H9 (cell line): ENCODE measurements around the gene MTTP. TPM values are rescaled to one million over a fixed set of nuclear protein-coding genes. Genes with fewer than 3 reads are reported as not detected.

Experiments used
- DNase-seq: peaks from one replicate; pipeline ENCODE4 v3.0.0-alpha.2; 2017
- H2AFZ ChIP-seq: one replicate; pipeline ENCODE4 v1.6.1; 2013; ENCODE audit warnings: mild to moderate bottlenecking, low read length, control low read depth, moderate library complexity
- H2AK5ac ChIP-seq: 2 replicates; pipeline ENCODE4 v1.6.1; 2013; ENCODE audit warnings: low read length, control low read depth, mixed read lengths; ENCODE audit not compliant: insufficient read length
- H2BK120ac ChIP-seq: one replicate; pipeline ENCODE4 v1.6.1; 2013; ENCODE audit warnings: low read depth, mild to moderate bottlenecking, low read length, control low read depth, inconsistent platforms; ENCODE audit not compliant: poor library complexity, severe bottlenecking
- H2BK12ac ChIP-seq: 2 replicates; pipeline ENCODE4 v1.6.1; 2013; ENCODE audit warnings: low read length, control low read depth, mixed read lengths, low read depth; ENCODE audit not compliant: insufficient read length
- H2BK15ac ChIP-seq: 2 replicates; pipeline ENCODE4 v1.6.1; 2013; ENCODE audit warnings: low read depth, low read length, control low read depth
- H2BK20ac ChIP-seq: one replicate; pipeline ENCODE4 v1.6.1; 2013; ENCODE audit warnings: low read depth, mild to moderate bottlenecking, low read length, control low read depth, inconsistent platforms; ENCODE audit not compliant: poor library complexity, severe bottlenecking
- H2BK5ac ChIP-seq: 2 replicates; pipeline ENCODE4 v1.6.1; 2013; ENCODE audit warnings: low read length, control low read depth, mixed read lengths; ENCODE audit not compliant: insufficient read length
- H3K14ac ChIP-seq: 2 replicates; pipeline ENCODE4 v1.6.1; 2013; ENCODE audit warnings: low read length, control low read depth; ENCODE audit not compliant: insufficient read depth
- H3K18ac ChIP-seq: 2 replicates; pipeline ENCODE4 v1.6.1; 2013; ENCODE audit warnings: low read depth, mild to moderate bottlenecking, mixed read lengths, low read length, control low read depth; ENCODE audit not compliant: insufficient read length
- H3K23ac ChIP-seq: 2 replicates; pipeline ENCODE4 v1.6.1; 2013; ENCODE audit warnings: low read length, control low read depth, mixed read lengths, low read depth; ENCODE audit not compliant: insufficient read length
- H3K23me2 ChIP-seq: 2 replicates; pipeline ENCODE4 v1.6.1; 2013; ENCODE audit warnings: low read depth, mild to moderate bottlenecking, mixed read lengths, low read length, control low read depth; ENCODE audit not compliant: insufficient read length, poor library complexity, severe bottlenecking
- H3K27ac ChIP-seq: 2 replicates; pipeline ENCODE4 v1.5.1; 2013; ENCODE audit warnings: low read length, control low read depth, mixed read lengths, low read depth; ENCODE audit not compliant: insufficient read length
- H3K27me3 ChIP-seq: 2 replicates; pipeline ENCODE4 v1.6.1; 2013; ENCODE audit warnings: low read length, control low read depth, inconsistent platforms; ENCODE audit not compliant: insufficient read depth
- H3K4ac ChIP-seq: 2 replicates; pipeline ENCODE4 v1.6.1; 2013; ENCODE audit warnings: low read depth, mild to moderate bottlenecking, control low read depth, inconsistent platforms, low read length, moderate library complexity
- H3K4me1 ChIP-seq: 2 replicates; pipeline ENCODE4 v1.6.1; 2013; ENCODE audit warnings: low read length, control low read depth, inconsistent platforms; ENCODE audit not compliant: insufficient read depth
- H3K4me2 ChIP-seq: 2 replicates; pipeline ENCODE4 v1.6.1; 2013; ENCODE audit warnings: low read length, control low read depth, mixed read lengths; ENCODE audit not compliant: insufficient read length, insufficient read depth
- H3K56ac ChIP-seq: 2 replicates; pipeline ENCODE4 v1.6.1; 2013; ENCODE audit warnings: low read depth, mild to moderate bottlenecking, mixed read lengths, low read length, control low read depth; ENCODE audit not compliant: insufficient read length
- H3K79me1 ChIP-seq: 2 replicates; pipeline ENCODE4 v1.6.1; 2013; ENCODE audit warnings: low read depth, mild to moderate bottlenecking, moderate library complexity, low read length, control low read depth, inconsistent platforms; ENCODE audit not compliant: insufficient read depth, poor library complexity, severe bottlenecking
- H3K79me2 ChIP-seq: 2 replicates; pipeline ENCODE4 v1.6.1; 2013; ENCODE audit warnings: low read length, control low read depth, inconsistent platforms; ENCODE audit not compliant: insufficient read depth
- H3K9ac ChIP-seq: 2 replicates; pipeline ENCODE4 v1.6.1; 2013; ENCODE audit warnings: low read length, control low read depth, mixed read lengths; ENCODE audit not compliant: insufficient read length; ENCODE audit errors: extremely low read depth
- H3K9me3 ChIP-seq: one replicate; pipeline ENCODE4 v1.6.1; 2013; ENCODE audit warnings: low read depth, low read length, inconsistent platforms; ENCODE audit not compliant: control insufficient read depth
- H3T11ph ChIP-seq: one replicate; pipeline ENCODE4 v1.6.1; 2013; ENCODE audit warnings: mild to moderate bottlenecking, low read length, control low read depth, inconsistent platforms
- H4K20me1 ChIP-seq: one replicate; pipeline ENCODE4 v1.6.1; 2013; ENCODE audit not compliant: control insufficient read depth, insufficient read length, insufficient read depth
- H4K5ac ChIP-seq: 2 replicates; pipeline ENCODE4 v1.6.1; 2013; ENCODE audit warnings: low read depth, mild to moderate bottlenecking, mixed read lengths, low read length, control low read depth; ENCODE audit not compliant: insufficient read length
- H4K8ac ChIP-seq: replicated peaks from 2 replicates; pipeline ENCODE4 v1.6.1; 2013; ENCODE audit warnings: low read length, control low read depth, mixed read lengths, low read depth; ENCODE audit not compliant: insufficient read length
- H4K91ac ChIP-seq: 2 replicates; pipeline ENCODE4 v1.6.1; 2013; ENCODE audit warnings: low read depth, mild to moderate bottlenecking, moderate library complexity, mixed read lengths, low read length, control low read depth; ENCODE audit not compliant: insufficient read length
- H3K27ac Mint-ChIP-seq, 3 experiments: 2 replicates in 2 of 3; 3 replicates in 1 of 3; pipeline ENCODE4 v1.8.0; 2020 to 2021; ENCODE audit warnings: mixed read lengths in 3 of 3, mild to moderate bottlenecking in 1 of 3, moderate library complexity in 1 of 3
- H3K27me3 Mint-ChIP-seq: 2 replicates; pipeline ENCODE4 v1.8.0; 2021; ENCODE audit warnings: low read depth, mild to moderate bottlenecking, moderate library complexity, mixed read lengths
- H3K36me3 Mint-ChIP-seq, 3 experiments: 2 replicates in 2 of 3; 3 replicates in 1 of 3; pipeline ENCODE4 v1.8.0; 2020 to 2021; ENCODE audit warnings: low read depth in 3 of 3, mixed read lengths in 3 of 3; ENCODE audit not compliant: insufficient read depth in 1 of 3
- H3K4me1 Mint-ChIP-seq, 2 experiments: 2 replicates each; pipeline ENCODE4 v1.8.0; 2020; ENCODE audit warnings: mixed read lengths in 2 of 2
- H3K4me3 Mint-ChIP-seq, 2 experiments: 2 replicates in 1 of 2; 3 replicates in 1 of 2; pipeline ENCODE4 v1.8.0; 2020 to 2021; ENCODE audit warnings: mild to moderate bottlenecking in 2 of 2, mixed read lengths in 2 of 2, moderate library complexity in 1 of 2
- H3K9me3 Mint-ChIP-seq, 2 experiments: 2 replicates in 1 of 2; 3 replicates in 1 of 2; pipeline ENCODE4 v1.8.0; 2020; ENCODE audit warnings: mild to moderate bottlenecking in 2 of 2, mixed read lengths in 2 of 2, moderate library complexity in 1 of 2
- WGBS: extraction: QIAGEN DNeasy Blood & Tissue Kit; methylation state at CpG from one replicate; pipeline ENCODE4 v1.1.7; 2013; ENCODE audit warnings: missing lambda C conversion rate, low lambda C conversion rate, mixed read lengths; ENCODE audit not compliant: insufficient read length; ENCODE audit errors: extremely low coverage; 5-methylcytosine and 5-hydroxymethylcytosine counted together
- total RNA-seq: library from RNA; stranded (reverse); gene quantifications from 2 replicates; pipeline ENCODE4 v1.2.1, GENCODE V29; 2021
- TF ChIP-seq, protein P1 (sequence below): fragments of 200-600 bp; sonication (generic); conservative IDR thresholded peaks from 3 replicates; pipeline ENCODE4 v1.8.0; 2021; ENCODE audit warnings: antibody characterized with exemption, mild to moderate bottlenecking

The MTTP gene
- total RNA-seq, 1 experiment from 2014 or later = 0.46 TPM

DNA sequence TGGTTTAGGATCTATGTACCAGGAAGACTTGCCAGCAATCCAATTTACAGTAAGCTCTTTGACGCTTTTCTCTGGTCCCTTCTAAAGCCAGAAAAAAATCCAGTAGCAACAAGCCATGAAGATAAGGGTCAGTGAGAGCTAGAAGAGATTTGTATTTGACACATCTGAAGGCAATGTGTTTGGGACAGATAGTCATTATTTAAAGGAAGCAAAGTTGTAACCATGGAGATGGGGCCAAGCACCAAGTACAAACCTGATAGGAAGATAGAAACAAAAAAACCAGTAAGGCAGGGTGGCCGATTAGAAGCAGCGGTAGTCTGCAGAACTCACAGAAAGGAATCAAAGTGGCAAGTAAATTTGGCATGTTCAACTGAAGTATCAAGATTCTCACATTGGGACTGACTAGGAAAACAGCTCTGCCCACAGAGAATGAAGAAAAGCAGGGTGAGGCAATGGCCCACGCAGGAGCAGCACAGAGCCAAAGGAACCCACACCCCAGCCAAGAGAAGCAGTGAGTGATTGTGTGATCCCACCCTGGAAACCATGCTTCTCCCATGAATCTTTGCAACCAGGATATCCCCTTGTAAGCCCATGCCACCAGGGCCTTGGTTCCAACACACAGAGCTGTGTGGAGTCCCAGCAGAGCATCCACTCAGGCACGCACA is 95.9 kb downstream of the MTTP start:
- no peak overlapping the region for H4K5ac ChIP-seq
- H3K14ac ChIP-seq = no peak overlapping the region
- no peak overlapping the region for H2BK12ac ChIP-seq
- no peak overlapping the region for H4K91ac ChIP-seq
- Mint-ChIP-seq H3K27ac (peak overlapping the region in 1 of 3 experiments; percentile 87; a peak in 1 of 7 replicates), H3K4me1 (no peaks in the 10 kb centered on the region), H3K4me3 (no peak overlapping the region), H3K36me3 (peaks cover 6 to 15% (median 14%) of the 10 kb centered on the region in 3 experiments), H3K9me3 (peaks cover 23% of the 10 kb centered on the region in 2 experiments), H3K27me3 (no peaks in the 10 kb centered on the region; the same call in 1 of the 2 replicates)
- no peak overlapping the region for H4K8ac ChIP-seq
- H2BK5ac ChIP-seq = no peak overlapping the region
- H2AK5ac ChIP-seq = no peak overlapping the region
- H3K27ac ChIP-seq = no peak overlapping the region
- no peaks in the 10 kb centered on the region for H3K23me2 ChIP-seq
- H2BK15ac ChIP-seq = no peak overlapping the region
- no CpG with 5 or more reads among the region's 5 CpGs for WGBS
- no peak overlapping the region for H3K4me2 ChIP-seq
- DNase-seq = no peak
- no peak overlapping the region for H3K23ac ChIP-seq
- H3K9ac ChIP-seq = no peak overlapping the region
- no peaks in the 10 kb centered on the region for H3K79me1 ChIP-seq
- no peak overlapping the region for H3T11ph ChIP-seq
- no peak overlapping the region for H2BK120ac ChIP-seq
- H2AFZ ChIP-seq = no peak overlapping the region
- no peak overlapping the region for H3K4ac ChIP-seq
- no peak overlapping the region for H2BK20ac ChIP-seq
- no peaks in the 10 kb centered on the region for H4K20me1 ChIP-seq
- H3K27me3 ChIP-seq = no peaks in the 10 kb centered on the region
- no peaks in the 10 kb centered on the region for H3K9me3 ChIP-seq
- TF ChIP-seq, protein P1, sequence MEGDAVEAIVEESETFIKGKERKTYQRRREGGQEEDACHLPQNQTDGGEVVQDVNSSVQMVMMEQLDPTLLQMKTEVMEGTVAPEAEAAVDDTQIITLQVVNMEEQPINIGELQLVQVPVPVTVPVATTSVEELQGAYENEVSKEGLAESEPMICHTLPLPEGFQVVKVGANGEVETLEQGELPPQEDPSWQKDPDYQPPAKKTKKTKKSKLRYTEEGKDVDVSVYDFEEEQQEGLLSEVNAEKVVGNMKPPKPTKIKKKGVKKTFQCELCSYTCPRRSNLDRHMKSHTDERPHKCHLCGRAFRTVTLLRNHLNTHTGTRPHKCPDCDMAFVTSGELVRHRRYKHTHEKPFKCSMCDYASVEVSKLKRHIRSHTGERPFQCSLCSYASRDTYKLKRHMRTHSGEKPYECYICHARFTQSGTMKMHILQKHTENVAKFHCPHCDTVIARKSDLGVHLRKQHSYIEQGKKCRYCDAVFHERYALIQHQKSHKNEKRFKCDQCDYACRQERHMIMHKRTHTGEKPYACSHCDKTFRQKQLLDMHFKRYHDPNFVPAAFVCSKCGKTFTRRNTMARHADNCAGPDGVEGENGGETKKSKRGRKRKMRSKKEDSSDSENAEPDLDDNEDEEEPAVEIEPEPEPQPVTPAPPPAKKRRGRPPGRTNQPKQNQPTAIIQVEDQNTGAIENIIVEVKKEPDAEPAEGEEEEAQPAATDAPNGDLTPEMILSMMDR = no peak
- H3K56ac ChIP-seq = no peak overlapping the region
- no peaks in the 10 kb centered on the region for H3K4me1 ChIP-seq
- H3K18ac ChIP-seq = no peak overlapping the region
- no peaks in the 10 kb centered on the region for H3K79me2 ChIP-seq

Other genes with a start within 250 kb of the MTTP start
- not detected in 2 replicates for gene ADH1C, start 222.1 kb upstream of the MTTP start, total RNA-seq
- gene ADH7, start 139.5 kb upstream of the MTTP start, total RNA-seq = not detected in 2 replicates
- gene C4orf17, start 63.8 kb upstream of the MTTP start, total RNA-seq = not detected in 2 replicates
- 4.6 and 5.9 TPM in 2 replicates for gene TRMT10A, start 10.8 kb upstream of the MTTP start, total RNA-seq
- gene C4orf54, start 83.0 kb downstream of the MTTP start, total RNA-seq = not detected in 2 replicates
- gene DAPP1, start 242.0 kb downstream of the MTTP start, total RNA-seq = not detected in 2 replicates